Stimulated activated naive CD8-positive, alpha-beta T cell treated with anti-CD3 and anti-CD28 coated beads, Interleukin-15, Interleukin-2, amounts not matched to agents 100 ng/mL and 50 ng/mL, for 24 hours (primary cell): ENCODE measurements around the gene MRTFB.

Experiments
- H3K27ac Mint-ChIP-seq: one replicate; pipeline ENCODE4 v1.8.0; 2021; ENCODE audit warnings: mild to moderate bottlenecking, mixed read lengths
- H3K27me3 Mint-ChIP-seq: one replicate; pipeline ENCODE4 v1.8.0; 2021; ENCODE audit warnings: mixed read lengths
- H3K36me3 Mint-ChIP-seq: one replicate; pipeline ENCODE4 v1.8.0; 2021; ENCODE audit warnings: low read depth, mixed read lengths
- H3K4me1 Mint-ChIP-seq: one replicate; pipeline ENCODE4 v1.8.0; 2021; ENCODE audit warnings: low read depth, mixed read lengths
- H3K4me3 Mint-ChIP-seq: one replicate; pipeline ENCODE4 v1.8.0; 2021; ENCODE audit warnings: mild to moderate bottlenecking, mixed read lengths
- H3K9me3 Mint-ChIP-seq: one replicate; pipeline ENCODE4 v1.8.0; 2021; ENCODE audit warnings: mixed read lengths

The MRTFB gene

GRCh38 chr16:14232106-14232864 is 161.2 kb downstream of the MRTFB start:
- peaks cover 9% of the 10 kb centered on the region for H3K36me3 Mint-ChIP-seq
- no peaks in the 10 kb centered on the region for H3K27me3 Mint-ChIP-seq
- no peaks in the 10 kb centered on the region for H3K9me3 Mint-ChIP-seq
- no peak overlapping the region for H3K4me3 Mint-ChIP-seq
- no peaks in the 10 kb centered on the region for H3K4me1 Mint-ChIP-seq
- no peak overlapping the region for H3K27ac Mint-ChIP-seq

- Mint-ChIP-seq H3K4me1 (no peaks in the 10 kb centered on the region), H3K27ac (no peak overlapping the region), H3K27me3 (no peaks in the 10 kb centered on the region), H3K36me3 (peaks cover 4% of the 10 kb centered on the region), H3K9me3 (no peaks in the 10 kb centered on the region), H3K4me3 (no peak overlapping the region)
These were observed 165.3 kb downstream of the MRTFB start for GRCh38 chr16:14236401-14236800.

- H3K9me3 Mint-ChIP-seq = no peaks in the 10 kb centered on the region
- H3K27me3 Mint-ChIP-seq = no peaks in the 10 kb centered on the region
- H3K4me1 Mint-ChIP-seq = no peaks in the 10 kb centered on the region
- no peak overlapping the region for H3K4me3 Mint-ChIP-seq
- peaks cover 6% of the 10 kb centered on the region for H3K36me3 Mint-ChIP-seq
- H3K27ac Mint-ChIP-seq = no peak overlapping the region
These were observed 167.6 kb downstream of the MRTFB start for GRCh38 chr16:14238756-14239155.

GRCh38 chr16:14239791-14240190 is 168.7 kb downstream of the MRTFB start:
- H3K27me3 Mint-ChIP-seq = no peaks in the 10 kb centered on the region
- peaks cover 8% of the 10 kb centered on the region for H3K4me1 Mint-ChIP-seq
- H3K27ac Mint-ChIP-seq = no peak overlapping the region
- peaks cover 6% of the 10 kb centered on the region for H3K36me3 Mint-ChIP-seq
- H3K9me3 Mint-ChIP-seq = no peaks in the 10 kb centered on the region
- no peak overlapping the region for H3K4me3 Mint-ChIP-seq

GRCh38 chr16:14240219-14240843 is 169.2 kb downstream of the MRTFB start:
- Mint-ChIP-seq H3K9me3 (no peaks in the 10 kb centered on the region), H3K4me3 (no peak overlapping the region), H3K27me3 (no peaks in the 10 kb centered on the region), H3K36me3 (peaks cover 6% of the 10 kb centered on the region), H3K4me1 (peaks cover 9% of the 10 kb centered on the region), H3K27ac (no peak overlapping the region)

- Mint-ChIP-seq H3K27me3 (no peaks in the 10 kb centered on the region), H3K4me3 (no peak overlapping the region), H3K36me3 (peaks cover 6% of the 10 kb centered on the region), H3K9me3 (no peaks in the 10 kb centered on the region), H3K27ac (no peak overlapping the region), H3K4me1 (peaks cover 9% of the 10 kb centered on the region)
These were observed 169.8 kb downstream of the MRTFB start for GRCh38 chr16:14240964-14241363.

GRCh38 chr16:14241631-14242030 is 170.5 kb downstream of the MRTFB start:
- Mint-ChIP-seq H3K27ac (no peak overlapping the region), H3K9me3 (no peaks in the 10 kb centered on the region), H3K27me3 (no peaks in the 10 kb centered on the region), H3K36me3 (peaks cover 9% of the 10 kb centered on the region), H3K4me3 (no peak overlapping the region), H3K4me1 (peaks cover 9% of the 10 kb centered on the region)

GRCh38 chr16:14242769-14243168 is 171.7 kb downstream of the MRTFB start:
- no peak overlapping the region for H3K27ac Mint-ChIP-seq
- no peaks in the 10 kb centered on the region for H3K9me3 Mint-ChIP-seq
- peaks cover 13% of the 10 kb centered on the region for H3K36me3 Mint-ChIP-seq
- peaks cover 9% of the 10 kb centered on the region for H3K4me1 Mint-ChIP-seq
- H3K4me3 Mint-ChIP-seq = no peak overlapping the region
- no peaks in the 10 kb centered on the region for H3K27me3 Mint-ChIP-seq

GRCh38 chr16:14244196-14245010 is 173.3 kb downstream of the MRTFB start:
- peaks cover 9% of the 10 kb centered on the region for H3K4me1 Mint-ChIP-seq
- H3K27me3 Mint-ChIP-seq = no peaks in the 10 kb centered on the region
- H3K4me3 Mint-ChIP-seq = no peak overlapping the region
- no peak overlapping the region for H3K27ac Mint-ChIP-seq
- peaks cover 17% of the 10 kb centered on the region for H3K36me3 Mint-ChIP-seq
- no peaks in the 10 kb centered on the region for H3K9me3 Mint-ChIP-seq

GRCh38 chr16:14248791-14249190 is 177.7 kb downstream of the MRTFB start:
- Mint-ChIP-seq H3K9me3 (no peaks in the 10 kb centered on the region), H3K36me3 (peaks cover 26% of the 10 kb centered on the region), H3K27me3 (no peaks in the 10 kb centered on the region), H3K27ac (no peak overlapping the region), H3K4me3 (no peak overlapping the region), H3K4me1 (peaks cover 9% of the 10 kb centered on the region)

GRCh38 chr16:14249291-14250032 is 178.3 kb downstream of the MRTFB start:
- Mint-ChIP-seq H3K4me1 (peaks cover 4% of the 10 kb centered on the region), H3K36me3 (peaks cover 26% of the 10 kb centered on the region), H3K4me3 (no peak overlapping the region), H3K9me3 (no peaks in the 10 kb centered on the region), H3K27me3 (no peaks in the 10 kb centered on the region), H3K27ac (no peak overlapping the region)

GRCh38 chr16:14251419-14251818 is 180.3 kb downstream of the MRTFB start:
- peaks cover 30% of the 10 kb centered on the region for H3K36me3 Mint-ChIP-seq
- no peaks in the 10 kb centered on the region for H3K27me3 Mint-ChIP-seq
- H3K4me3 Mint-ChIP-seq = no peak overlapping the region
- no peak overlapping the region for H3K27ac Mint-ChIP-seq
- H3K9me3 Mint-ChIP-seq = no peaks in the 10 kb centered on the region
- no peaks in the 10 kb centered on the region for H3K4me1 Mint-ChIP-seq

- no peak overlapping the region for H3K27ac Mint-ChIP-seq
- no peaks in the 10 kb centered on the region for H3K4me1 Mint-ChIP-seq
- H3K36me3 Mint-ChIP-seq = peaks cover 26% of the 10 kb centered on the region
These were observed 181.7 kb downstream of the MRTFB start for GRCh38 chr16:14252860-14253259.

GRCh38 chr16:14263011-14263410 is 191.9 kb downstream of the MRTFB start:
- no peak overlapping the region for H3K27ac Mint-ChIP-seq
- peaks cover 46% of the 10 kb centered on the region for H3K36me3 Mint-ChIP-seq
- H3K27me3 Mint-ChIP-seq = no peaks in the 10 kb centered on the region
- no peaks in the 10 kb centered on the region for H3K4me1 Mint-ChIP-seq
- no peaks in the 10 kb centered on the region for H3K9me3 Mint-ChIP-seq
- no peak overlapping the region for H3K4me3 Mint-ChIP-seq

More at GRCh38 chr16:14252860-14253259, 181.7 kb downstream of the MRTFB start:
- no peaks in the 10 kb centered on the region for H3K27me3 Mint-ChIP-seq
- H3K4me3 Mint-ChIP-seq = no peak overlapping the region
- H3K9me3 Mint-ChIP-seq = no peaks in the 10 kb centered on the region
